HEK293T (cell line): Measurements from ENCODE around the gene MOB1A.

Experiments used
- CTCF ChIA-PET: fragments of 350-600 bp; formaldehyde crosslinking; extraction: SDS; loops from one replicate; lab custom pipeline; 2021; ENCODE audit warnings: antibody characterized with exemption, inconsistent platforms; lab: Yijun Ruan, JAX
- POLR2A ChIA-PET: fragments of 350-600 bp; formaldehyde crosslinking; extraction: SDS; loops from one replicate; lab custom pipeline; 2020; ENCODE audit warnings: antibody characterized with exemption, inconsistent platforms; lab: Yijun Ruan, JAX
- DNase-seq: peaks from one replicate; pipeline ENCODE4 v3.0.0; 2012; ENCODE audit warnings: mixed read lengths; ENCODE audit errors: extremely low spot score
- ARNT ChIP-seq: fragments of 450-650 bp; IDR thresholded peaks from 2 replicates; pipeline ENCODE4 v1.6.1; 2017; ENCODE audit warnings: mild to moderate bottlenecking
- BHLHE40 ChIP-seq: fragments of 450-650 bp; IDR thresholded peaks from 2 replicates; pipeline ENCODE4 v1.6.1; 2016; ENCODE audit warnings: mild to moderate bottlenecking, moderate library complexity, borderline replicate concordance
- ELF4 ChIP-seq: fragments of 450-650 bp; IDR thresholded peaks from 2 replicates; pipeline ENCODE4 v1.6.1; 2017; ENCODE audit warnings: antibody characterized with exemption
- FOXA1 ChIP-seq: fragments of 450-650 bp; IDR thresholded peaks from 2 replicates; pipeline ENCODE4 v1.6.1; 2016; ENCODE audit warnings: mild to moderate bottlenecking
- FOXM1 ChIP-seq: fragments of 450-650 bp; IDR thresholded peaks from 2 replicates; pipeline ENCODE4 v1.6.1; 2017; ENCODE audit warnings: mild to moderate bottlenecking, borderline replicate concordance
- HDGF ChIP-seq: fragments of 450-650 bp; IDR thresholded peaks from 2 replicates; pipeline ENCODE4 v1.6.1; 2017; ENCODE audit warnings: antibody characterized with exemption, borderline replicate concordance
- L3MBTL2 ChIP-seq: fragments of 450-650 bp; conservative IDR thresholded peaks from 2 replicates; pipeline ENCODE4 v1.6.1; 2016; ENCODE audit warnings: mild to moderate bottlenecking
- LEF1 ChIP-seq: fragments of 450-650 bp; IDR thresholded peaks from 2 replicates; pipeline ENCODE4 v1.6.1; 2017; ENCODE audit warnings: mild to moderate bottlenecking, borderline replicate concordance
- NFRKB ChIP-seq: fragments of 450-650 bp; IDR thresholded peaks from 2 replicates; pipeline ENCODE4 v1.6.1; 2016; ENCODE audit warnings: mild to moderate bottlenecking, moderate library complexity
- SUZ12 ChIP-seq: fragments of 450-650 bp; IDR thresholded peaks from 2 replicates; pipeline ENCODE4 v1.6.1; 2016; ENCODE audit warnings: mild to moderate bottlenecking
- TARDBP ChIP-seq: fragments of 450-650 bp; IDR thresholded peaks from 2 replicates; pipeline ENCODE4 v1.6.1; 2016
- ZNF384 ChIP-seq: fragments of 450-650 bp; IDR thresholded peaks from 2 replicates; pipeline ENCODE4 v1.6.1; 2016
- TF ChIP-seq, protein P1 (sequence below): fragments of 450-650 bp; IDR thresholded peaks from 2 replicates; pipeline ENCODE4 v1.6.1; 2016

The MOB1A gene

DNA sequence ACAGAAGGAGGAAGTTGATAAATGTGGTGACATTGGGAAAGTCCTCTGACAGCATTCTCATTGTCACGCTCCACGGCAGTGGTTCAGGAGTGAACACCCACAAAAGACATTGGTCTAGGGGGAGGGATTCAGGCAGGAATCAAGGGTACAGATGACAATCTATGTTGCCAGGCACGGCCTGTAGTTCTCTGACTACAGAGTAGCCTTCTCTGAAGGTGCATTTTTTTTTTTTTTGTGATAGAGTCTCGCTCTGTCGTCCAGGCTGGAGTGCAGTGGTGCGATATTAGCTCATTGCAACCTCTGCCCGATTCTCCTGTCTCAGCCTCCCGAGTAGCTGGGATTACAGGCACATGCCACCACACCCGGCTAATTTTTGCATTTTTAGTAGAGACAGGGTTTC lies 7.4 kb upstream of the MOB1A start:
- POLR2A ChIA-PET: no interaction called here
- CTCF ChIA-PET: no interaction called here
- DNase-seq: no peak
- TF ChIP-seq ZNF384 (peak; percentile 19; the same call in 1 of the 2 replicates), ELF4 (no peak)

DNA sequence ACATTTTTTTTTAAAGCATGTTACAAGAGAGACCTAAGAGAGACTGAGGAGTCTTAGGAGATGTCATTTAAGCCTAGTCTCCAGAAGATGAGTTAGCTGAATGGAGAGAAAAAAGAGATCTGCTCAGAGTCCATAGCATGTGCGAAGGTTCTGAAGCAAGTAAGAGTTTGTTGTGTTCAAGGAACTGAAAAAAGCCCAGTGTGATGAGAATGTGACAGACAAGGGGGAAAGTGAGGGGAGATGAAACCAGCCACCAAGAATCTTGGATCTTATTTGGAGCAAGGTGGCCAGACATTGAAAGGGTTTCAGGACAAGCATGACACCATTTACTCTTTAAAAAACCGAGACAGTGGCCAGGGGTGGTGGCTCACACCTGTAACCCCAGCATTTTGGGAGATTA lies 5.2 kb upstream of the MOB1A start:
- TF ChIP-seq FOXM1: no peak
- no peak for TF ChIP-seq ELF4
- TF ChIP-seq HDGF: no peak
- no peak for TF ChIP-seq ZNF384
- TF ChIP-seq FOXA1: no peak
- TF ChIP-seq, protein P1, sequence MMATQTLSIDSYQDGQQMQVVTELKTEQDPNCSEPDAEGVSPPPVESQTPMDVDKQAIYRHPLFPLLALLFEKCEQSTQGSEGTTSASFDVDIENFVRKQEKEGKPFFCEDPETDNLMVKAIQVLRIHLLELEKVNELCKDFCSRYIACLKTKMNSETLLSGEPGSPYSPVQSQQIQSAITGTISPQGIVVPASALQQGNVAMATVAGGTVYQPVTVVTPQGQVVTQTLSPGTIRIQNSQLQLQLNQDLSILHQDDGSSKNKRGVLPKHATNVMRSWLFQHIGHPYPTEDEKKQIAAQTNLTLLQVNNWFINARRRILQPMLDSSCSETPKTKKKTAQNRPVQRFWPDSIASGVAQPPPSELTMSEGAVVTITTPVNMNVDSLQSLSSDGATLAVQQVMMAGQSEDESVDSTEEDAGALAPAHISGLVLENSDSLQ: no peak
- no peak for TF ChIP-seq LEF1
- no peak for TF ChIP-seq NFRKB
- DNase-seq: no peak
- POLR2A ChIA-PET: interaction anchor here (1.2 kb wide), 1 partner anchor 13 kb away, joined by 4 read pairs; no protein-coding TSS in a partner anchor
- CTCF ChIA-PET: no interaction called here

DNA sequence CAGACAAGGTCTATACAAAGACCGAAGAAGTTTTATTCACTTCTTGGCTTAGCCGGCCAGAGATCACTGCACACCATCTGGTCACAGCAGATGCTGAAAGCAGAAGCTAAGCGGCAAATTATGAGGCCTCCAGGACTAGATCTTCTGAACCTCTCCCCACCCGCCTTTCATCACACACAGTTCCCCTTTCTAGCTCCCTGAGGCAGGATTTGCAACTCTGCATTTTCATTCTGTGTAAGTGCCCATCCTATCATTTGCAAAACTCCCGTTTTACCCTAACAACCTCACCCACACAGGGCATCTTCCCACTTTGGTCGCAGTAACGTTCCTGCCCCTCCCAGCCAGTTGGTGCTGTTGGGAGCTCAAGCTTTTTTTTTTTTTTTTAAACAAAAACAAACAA lies 3.1 kb upstream of the MOB1A start:
- no peak for DNase-seq

DNA sequence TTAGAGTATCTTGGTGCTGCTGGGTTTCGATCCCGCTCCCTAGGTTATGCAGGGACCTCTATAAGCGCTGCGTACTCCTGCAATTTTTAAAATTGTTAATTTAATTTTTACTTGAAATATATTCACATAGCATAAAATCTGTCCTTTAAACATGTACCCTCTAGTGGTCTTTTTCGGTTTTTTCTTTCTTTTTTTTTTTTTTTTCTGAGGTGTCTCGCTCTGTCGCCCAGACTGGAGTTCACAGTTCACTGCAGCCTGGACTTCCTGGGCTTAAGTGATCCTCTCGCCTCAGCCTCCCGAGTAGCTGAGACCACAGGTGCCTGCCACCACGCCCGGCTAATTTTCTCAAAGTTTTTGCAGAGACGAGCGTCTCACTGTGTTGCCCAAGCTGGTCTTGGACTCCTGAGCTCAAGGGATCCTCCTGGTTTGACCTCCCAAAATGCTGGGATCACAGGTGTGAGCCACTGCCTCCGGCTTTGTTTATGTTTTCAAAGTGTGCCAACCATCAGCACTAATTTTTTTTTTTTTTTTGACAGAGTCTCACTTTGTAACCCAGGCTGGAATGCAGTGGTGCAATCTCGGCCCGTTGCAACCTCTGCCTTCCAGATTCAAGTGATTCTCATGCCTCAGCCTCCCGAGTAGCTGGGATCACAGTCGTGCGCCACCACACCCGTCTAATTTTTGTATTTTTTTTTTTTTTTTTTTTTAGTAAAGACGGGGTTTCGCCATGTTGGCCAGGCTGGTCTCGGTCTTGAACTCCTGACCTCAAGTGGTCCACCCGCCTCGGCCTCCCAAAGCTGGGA lies 585 bp upstream of the MOB1A start:
- POLR2A ChIA-PET: interaction anchor here (0.8 to 3.0 kb wide), 16 partner anchors 9 to 489 kb away, joined by 3 to 36 read pairs (median 5); partner anchors contain the start of genes BOLA3, MTHFD2 and STAMBP
- CTCF ChIA-PET: interaction anchor here (0.6 to 2.7 kb wide), 6 partner anchors 12 to 357 kb away, joined by 3 to 8 read pairs (median 4); partner anchors contain the start of gene MTHFD2
- no peak for DNase-seq
- TF ChIP-seq, protein P1: no peak
- TF ChIP-seq LEF1 (no peak), FOXM1 (no peak), ARNT (no peak), BHLHE40 (no peak), ZNF384 (peak; percentile 97), L3MBTL2 (no peak)

More for the DNA sequence above, 3.1 kb upstream of the MOB1A start:
- POLR2A ChIA-PET: interaction anchor here (1.5 kb wide), 1 partner anchor 17 kb away, joined by 7 read pairs; the partner anchor contains the start of gene MTHFD2
- CTCF ChIA-PET: interaction anchor here (0.5 to 0.7 kb wide), 2 partner anchors 11 to 1092 kb away, joined by 3 to 4 read pairs; no protein-coding TSS in a partner anchor
- TF ChIP-seq NFRKB (no peak), ZNF384 (0 out of 2 replicates have a peak, but pooled peaks have one; percentile 45)

DNA sequence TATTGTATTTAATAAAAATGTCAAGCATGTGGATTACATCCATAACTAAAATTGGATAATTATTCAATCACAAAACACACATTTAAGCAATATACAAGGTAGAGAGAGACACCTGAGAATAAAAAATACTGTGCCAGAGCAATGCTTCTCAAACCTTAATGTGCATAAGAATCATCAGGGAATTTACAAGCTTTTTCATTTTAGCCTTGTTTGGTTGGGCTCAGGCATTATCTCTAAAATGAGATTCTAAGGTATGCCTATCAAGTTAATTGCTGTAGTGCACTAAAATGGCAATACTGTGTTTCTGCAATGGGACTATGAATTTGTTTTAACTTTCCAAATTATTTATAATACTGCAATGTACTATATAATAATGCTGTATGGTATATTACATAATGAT lies 983 bp downstream of the MOB1A start:
- DNase-seq: no peak
- ChIA-PET CTCF (interaction anchor here (0.6 to 1.3 kb wide), 2 partner anchors 20 to 26 kb away, joined by 4 to 5 read pairs; no protein-coding TSS in a partner anchor), POLR2A (interaction anchor here (0.6 to 3.0 kb wide), 11 partner anchors 8 to 349 kb away, joined by 3 to 36 read pairs (median 8); partner anchors contain the start of genes BOLA3, MTHFD2 and STAMBP)
- TF ChIP-seq, protein P1: peak; percentile 38
- TF ChIP-seq LEF1: no peak

DNA sequence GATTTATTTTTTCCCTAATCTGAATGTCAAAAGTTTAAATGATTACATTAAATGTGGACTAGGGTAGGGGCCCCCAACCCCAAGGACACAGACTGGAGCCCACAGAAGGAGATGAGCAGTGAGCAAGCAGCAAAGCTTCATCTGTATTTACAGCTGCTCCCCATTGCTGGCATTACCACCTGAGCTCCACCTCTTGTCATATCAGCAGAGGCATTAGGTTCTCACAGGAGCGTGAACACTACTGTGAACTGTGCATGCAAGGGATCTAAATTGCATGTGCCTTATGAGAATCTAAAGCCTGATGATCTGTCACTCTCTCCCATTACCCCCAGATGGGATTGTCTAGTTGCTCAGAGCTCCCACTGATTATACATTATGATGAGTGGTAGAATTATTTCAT lies 3.8 kb downstream of the MOB1A start:
- TF ChIP-seq BHLHE40: no peak
- no peak for DNase-seq
- CTCF ChIA-PET: interaction anchor here (0.8 kb wide), 1 partner anchor 10 kb away, joined by 3 read pairs; no protein-coding TSS in a partner anchor
- POLR2A ChIA-PET: no interaction called here

DNA sequence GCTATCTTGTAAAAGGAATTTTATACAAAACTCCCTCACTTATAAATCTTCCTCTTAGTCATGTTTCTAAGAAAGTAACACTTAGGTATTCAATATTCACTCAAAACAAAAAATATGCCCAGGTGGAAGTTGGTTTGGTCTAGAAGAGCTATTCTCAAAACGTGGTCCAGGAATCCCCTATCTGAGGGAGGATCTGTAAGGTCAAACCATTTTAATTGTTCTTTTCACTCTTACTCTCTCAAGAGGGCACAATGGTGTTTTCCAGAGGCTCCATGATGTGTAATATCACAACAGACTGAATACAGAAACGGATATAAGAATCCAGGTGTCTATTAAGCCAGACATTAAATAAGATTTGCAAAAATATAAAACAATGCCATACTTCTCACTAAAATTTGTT lies 9.9 kb downstream of the MOB1A start:
- no peak for TF ChIP-seq SUZ12
- no peak for TF ChIP-seq ZNF384
- no peak for TF ChIP-seq NFRKB
- no peak for TF ChIP-seq BHLHE40
- ChIA-PET CTCF (no interaction called here), POLR2A (no interaction called here)
- no peak for DNase-seq

DNA sequence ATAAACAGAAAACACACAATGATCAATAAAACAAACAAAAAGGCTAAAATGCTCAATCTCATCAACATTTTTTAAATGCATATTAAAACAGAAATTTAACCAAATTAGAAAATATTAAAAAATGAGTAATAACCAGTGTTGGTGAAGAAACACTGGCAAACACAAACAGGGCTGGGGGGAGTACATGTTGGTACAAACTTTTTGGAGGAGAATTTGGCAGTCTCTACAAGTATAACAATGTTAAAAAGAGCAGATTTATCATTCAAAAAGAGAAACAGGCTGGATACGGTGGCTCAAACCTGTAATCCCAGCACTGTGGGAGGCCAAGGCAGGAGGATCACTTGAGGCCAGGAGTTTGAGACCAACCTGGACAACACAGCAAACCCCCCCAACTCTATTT lies 13.9 kb downstream of the MOB1A start:
- ChIA-PET CTCF (no interaction called here), POLR2A (no interaction called here)
- DNase-seq: no peak
- TF ChIP-seq TARDBP: no peak
